ENCODE measurements around the gene PLEKHG7.
A peak's percentile ranks its signal among the peaks of the same experiment; 100 is the strongest.
"Not testable (repeated sequence)": the region's sequence is repeated elsewhere in the genome, so short reads cannot be mapped to it uniquely, and the experiment has no call there.

The PLEKHG7 gene

GRCh38 chr12:92702754-92703679, at the start of gene PLEKHG7:
Gene PLEKHG7, plus strand, starts transcription at chr12:92702989. Its CDS starts 3,643 bp downstream, at chr12:92706632.
- DNase-seq (ENCODE audit: low read depth) = no peak

- not testable (repeated sequence) for DNase-seq (ENCODE audit: low read depth)
These were observed 48.5 kb upstream of the PLEKHG7 start for GRCh38 chr12:92654256-92654655.

- peak; percentile 19 for DNase-seq (ENCODE audit: low read depth)
These were observed 47.9 kb upstream of the PLEKHG7 start for GRCh38 chr12:92654929-92655328.

GRCh38 chr12:92656911-92657310, 45.9 kb upstream of the PLEKHG7 start:
- DNase-seq (ENCODE audit: low read depth) = peak; percentile 8

- DNase-seq (ENCODE audit: low read depth) = no peak
These were observed 45.0 kb upstream of the PLEKHG7 start for GRCh38 chr12:92657770-92658169.

- no peak for DNase-seq (ENCODE audit: low read depth)
These were observed 44.2 kb upstream of the PLEKHG7 start for GRCh38 chr12:92658611-92659010.

GRCh38 chr12:92661269-92661668, 41.5 kb upstream of the PLEKHG7 start:
- DNase-seq (ENCODE audit: low read depth) = no peak

- no peak for DNase-seq (ENCODE audit: low read depth)
These were observed 37.3 kb upstream of the PLEKHG7 start for GRCh38 chr12:92665496-92665895.

GRCh38 chr12:92668739-92669138, 34.0 kb upstream of the PLEKHG7 start:
- no peak for DNase-seq (ENCODE audit: low read depth)

GRCh38 chr12:92671524-92671923, 31.3 kb upstream of the PLEKHG7 start:
- DNase-seq (ENCODE audit: low read depth) = not testable (repeated sequence)

GRCh38 chr12:92673756-92674155, 29.0 kb upstream of the PLEKHG7 start:
- no peak for DNase-seq (ENCODE audit: low read depth)

- DNase-seq (ENCODE audit: low read depth) = no peak
These were observed 28.3 kb upstream of the PLEKHG7 start for GRCh38 chr12:92674500-92674899.

- no peak for DNase-seq (ENCODE audit: low read depth)
These were observed 27.5 kb upstream of the PLEKHG7 start for GRCh38 chr12:92675092-92675865.

- DNase-seq (ENCODE audit: low read depth) = no peak
These were observed 26.1 kb upstream of the PLEKHG7 start for GRCh38 chr12:92676710-92677109.

- no peak for DNase-seq (ENCODE audit: low read depth)
These were observed 12.2 kb upstream of the PLEKHG7 start for GRCh38 chr12:92690601-92691000.

- DNase-seq (ENCODE audit: low read depth) = no peak
These were observed 7.7 kb upstream of the PLEKHG7 start for GRCh38 chr12:92695056-92695455.

- DNase-seq (ENCODE audit: low read depth) = no peak
These were observed 7.2 kb upstream of the PLEKHG7 start for GRCh38 chr12:92695577-92695976.

GRCh38 chr12:92696216-92696615, 6.6 kb upstream of the PLEKHG7 start:
- peak; percentile 65 for DNase-seq (ENCODE audit: low read depth)

- DNase-seq (ENCODE audit: low read depth) = no peak
These were observed 4.3 kb upstream of the PLEKHG7 start for GRCh38 chr12:92698474-92698873.

GRCh38 chr12:92701441-92701840, 1.3 kb upstream of the PLEKHG7 start:
- DNase-seq (ENCODE audit: low read depth) = no peak

- DNase-seq (ENCODE audit: low read depth) = peak; percentile 28
These were observed 997 bp downstream of the PLEKHG7 start for GRCh38 chr12:92703786-92704185.

- no peak for DNase-seq (ENCODE audit: low read depth)
These were observed 3.8 kb downstream of the PLEKHG7 start for GRCh38 chr12:92706594-92706993.

GRCh38 chr12:92707926-92708325, 5.1 kb downstream of the PLEKHG7 start:
- no peak for DNase-seq (ENCODE audit: low read depth)
